Liver (tissue), 9 donors: ENCODE data around the gene PRM2. TPM values are rescaled to one million over a fixed set of nuclear protein-coding genes. Genes with fewer than 3 reads are reported as not detected.

ENCODE experiments used
- DNase-seq: peaks from one replicate; pipeline ENCODE4 v3.0.0-alpha.2; 2017; ENCODE audit warnings: low spot score
- H3K27ac ChIP-seq, 2 donors: one replicate each; pipeline ENCODE4 v1.7.0; 2013; ENCODE audit warnings: inconsistent platforms in 2 of 2, low read length in 2 of 2, control low read depth in 1 of 2, low read depth in 1 of 2, mild to moderate bottlenecking in 1 of 2
- H3K27me3 ChIP-seq, 4 donors: one replicate each; pipeline versions ENCODE4 v1.6.1 to v1.7.0; 2013; ENCODE audit warnings: low read length in 3 of 4, inconsistent platforms in 1 of 4, mild to moderate bottlenecking in 1 of 4, moderate library complexity in 1 of 4; ENCODE audit not compliant: control insufficient read depth in 4 of 4, insufficient read depth in 4 of 4
- H3K36me3 ChIP-seq, 4 donors: one replicate each; pipeline versions ENCODE4 v1.6.1 to v1.7.0; 2013; ENCODE audit warnings: low read length in 3 of 4, mild to moderate bottlenecking in 3 of 4, low read depth in 1 of 4, moderate library complexity in 1 of 4; ENCODE audit not compliant: control insufficient read depth in 4 of 4, insufficient read depth in 3 of 4
- H3K4me1 ChIP-seq, 4 donors: one replicate each; pipeline versions ENCODE4 v1.6.1 to v1.7.0; 2013; ENCODE audit warnings: low read length in 3 of 4, mild to moderate bottlenecking in 3 of 4, moderate library complexity in 1 of 4; ENCODE audit not compliant: control insufficient read depth in 4 of 4, insufficient read depth in 4 of 4
- H3K4me3 ChIP-seq, 3 donors: one replicate each; pipeline versions ENCODE4 v1.6.1 to v1.7.0; 2013; ENCODE audit warnings: low read length in 3 of 3, control low read depth in 1 of 3, low read depth in 1 of 3, mild to moderate bottlenecking in 1 of 3
- H3K9ac ChIP-seq, 2 donors: one replicate each; pipeline ENCODE4 v1.7.0; 2013; ENCODE audit warnings: low read length in 2 of 2, mild to moderate bottlenecking in 2 of 2, moderate library complexity in 2 of 2, control low read depth in 1 of 2, low read depth in 1 of 2
- H3K9me3 ChIP-seq, 4 donors: one replicate each; pipeline versions ENCODE4 v1.6.1 to v1.7.0; 2013; ENCODE audit warnings: low read length in 3 of 4; ENCODE audit not compliant: control insufficient read depth in 4 of 4
- EGR1 ChIP-seq, 2 donors: IDR thresholded peaks; 2 replicates each; pipeline ENCODE4 v1.6.1; 2016 to 2018; ENCODE audit warnings: antibody characterized with exemption in 2 of 2, low read depth in 2 of 2
- FOXA1 ChIP-seq: IDR thresholded peaks from 2 replicates; pipeline ENCODE4 v1.6.1; 2016; ENCODE audit warnings: antibody characterized with exemption
- FOXA2 ChIP-seq: IDR thresholded peaks from 2 replicates; pipeline ENCODE4 v1.6.1; 2016; ENCODE audit warnings: antibody characterized with exemption
- GABPA ChIP-seq, 2 donors: IDR thresholded peaks in 1 of 2; conservative IDR thresholded peaks in 1 of 2; 2 replicates each; pipeline ENCODE4 v1.6.1; 2016; ENCODE audit warnings: antibody characterized with exemption in 2 of 2, mild to moderate bottlenecking in 1 of 2, moderate library complexity in 1 of 2
- HNF4A ChIP-seq, 2 donors: conservative IDR thresholded peaks; 2 replicates each; pipeline ENCODE4 v1.6.1; 2016; ENCODE audit warnings: antibody characterized with exemption in 2 of 2, mild to moderate bottlenecking in 2 of 2
- HNF4G ChIP-seq: IDR thresholded peaks from 2 replicates; pipeline ENCODE4 v1.6.1; 2016; ENCODE audit warnings: antibody characterized with exemption
- JUND ChIP-seq, 2 donors: IDR thresholded peaks; 2 replicates each; pipeline ENCODE4 v1.6.1; 2016; ENCODE audit warnings: antibody characterized with exemption in 2 of 2
- NR2F2 ChIP-seq: IDR thresholded peaks from 2 replicates; pipeline ENCODE4 v1.6.1; 2016; ENCODE audit warnings: antibody characterized with exemption
- RAD21 ChIP-seq, 2 donors: IDR thresholded peaks; 2 replicates each; pipeline ENCODE4 v1.6.1; 2016; ENCODE audit warnings: antibody characterized with exemption in 2 of 2, mild to moderate bottlenecking in 2 of 2
- RXRA ChIP-seq, 2 donors: IDR thresholded peaks; 2 replicates each; pipeline ENCODE4 v1.6.1; 2017 to 2018; ENCODE audit warnings: antibody characterized with exemption in 2 of 2, mild to moderate bottlenecking in 1 of 2
- SP1 ChIP-seq: IDR thresholded peaks from 2 replicates; pipeline ENCODE4 v1.6.1; 2018; ENCODE audit warnings: antibody characterized with exemption, mild to moderate bottlenecking
- TAF1 ChIP-seq: conservative IDR thresholded peaks from 2 replicates; pipeline ENCODE4 v1.6.1; 2016; ENCODE audit warnings: antibody characterized with exemption, mild to moderate bottlenecking
- YY1 ChIP-seq: IDR thresholded peaks from 2 replicates; pipeline ENCODE4 v1.6.1; 2016; ENCODE audit warnings: antibody characterized with exemption, mild to moderate bottlenecking
- WGBS: extraction: QIAGEN DNeasy Blood & Tissue Kit; methylation state at CpG from one replicate; pipeline ENCODE4 v1.1.7; 2013; 5-methylcytosine and 5-hydroxymethylcytosine counted together
- polyA plus RNA-seq, 2 donors: library from polyadenylated mRNA; stranded (reverse) in 1 of 2; unstranded in 1 of 2; fragments of 200-250 nt in 1 of 2; fragments of >200 nt in 1 of 2; fragmentation: Nextera tagmentation in 1 of 2; extraction: Ambion mirVana in 1 of 2; gene quantifications; one replicate each; pipeline versions ENCODE4 v1.2.1 to v1.2.3, GENCODE V29; 2013 to 2015
- total RNA-seq, 2 donors: library from RNA; depleted of rRNA; stranded (reverse); fragments of >200 nt; gene quantifications; one replicate each; pipeline ENCODE4 v1.2.3, GENCODE V29; 2014
- TF ChIP-seq, protein P1 (sequence below): IDR thresholded peaks from 2 replicates; pipeline ENCODE4 v1.6.1; 2016; ENCODE audit warnings: antibody characterized with exemption
- TF ChIP-seq, protein P2 (sequence below): IDR thresholded peaks from 2 replicates; pipeline ENCODE4 v1.6.1; 2016; ENCODE audit warnings: antibody characterized with exemption, mild to moderate bottlenecking
- TF ChIP-seq, protein P3 (sequence below): fragments of 150-350 bp; IDR thresholded peaks from 2 replicates; pipeline ENCODE4 v1.5.1; 2017; ENCODE audit warnings: improper control_type of control experiment, low read depth, low read length; ENCODE audit not compliant: missing input control
- TF ChIP-seq, protein P4 (sequence below): IDR thresholded peaks from 2 replicates; pipeline ENCODE4 v1.6.1; 2016; ENCODE audit warnings: antibody characterized with exemption
- TF ChIP-seq, protein P5 (sequence below): IDR thresholded peaks from 2 replicates; pipeline ENCODE4 v1.6.1; 2016; ENCODE audit warnings: antibody characterized with exemption
- donor health status: healthy.
- donor health status: healthy.
- donor health status: healthy.
- donor health status: healthy.
- donor health status: healthy.

PRM2 gene
- total and polyA plus RNA-seq, 4 donors, result not detected

DNA sequence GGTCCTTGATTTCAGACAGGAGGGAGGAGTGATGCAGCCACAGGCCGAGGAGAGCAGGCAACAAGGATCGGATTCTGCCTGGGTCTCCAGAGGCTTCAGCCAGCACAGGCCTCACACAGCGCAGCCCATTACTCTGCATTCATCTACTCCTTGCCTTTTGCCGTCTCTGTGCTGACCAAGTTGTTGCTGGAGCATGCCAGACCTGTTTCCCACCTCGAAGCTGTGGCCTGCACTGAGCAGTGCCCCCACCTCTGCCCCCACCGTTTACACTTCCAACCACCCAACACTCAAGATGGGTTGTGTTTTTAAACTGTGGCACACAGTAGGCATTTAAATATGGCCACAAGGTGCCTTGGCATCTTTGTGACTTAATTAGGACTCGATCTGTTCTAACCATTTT is 1.3 kb downstream of the PRM2 start:
- H3K9ac ChIP-seq, result no peak overlapping the region
- TF ChIP-seq, protein P1, sequence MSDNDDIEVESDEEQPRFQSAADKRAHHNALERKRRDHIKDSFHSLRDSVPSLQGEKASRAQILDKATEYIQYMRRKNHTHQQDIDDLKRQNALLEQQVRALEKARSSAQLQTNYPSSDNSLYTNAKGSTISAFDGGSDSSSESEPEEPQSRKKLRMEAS, result no peak
- no peak for TF ChIP-seq FOXA1
- TF ChIP-seq GABPA (IDR thresholded peaks at IDR 0.05 in 1 of 2, conservative IDR thresholded peaks at IDR 0.05 in 1 of 2), result no peak
- TF ChIP-seq SP1, result no peak
- no peak for TF ChIP-seq TAF1
- TF ChIP-seq FOXA2, result no peak
- TF ChIP-seq YY1, result no peak
- no peak for TF ChIP-seq RAD21 (IDR thresholded peaks at IDR 0.05)
- TF ChIP-seq HNF4A (conservative IDR thresholded peaks at IDR 0.05), result no peak
- TF ChIP-seq NR2F2, result no peak
- TF ChIP-seq, protein P2, sequence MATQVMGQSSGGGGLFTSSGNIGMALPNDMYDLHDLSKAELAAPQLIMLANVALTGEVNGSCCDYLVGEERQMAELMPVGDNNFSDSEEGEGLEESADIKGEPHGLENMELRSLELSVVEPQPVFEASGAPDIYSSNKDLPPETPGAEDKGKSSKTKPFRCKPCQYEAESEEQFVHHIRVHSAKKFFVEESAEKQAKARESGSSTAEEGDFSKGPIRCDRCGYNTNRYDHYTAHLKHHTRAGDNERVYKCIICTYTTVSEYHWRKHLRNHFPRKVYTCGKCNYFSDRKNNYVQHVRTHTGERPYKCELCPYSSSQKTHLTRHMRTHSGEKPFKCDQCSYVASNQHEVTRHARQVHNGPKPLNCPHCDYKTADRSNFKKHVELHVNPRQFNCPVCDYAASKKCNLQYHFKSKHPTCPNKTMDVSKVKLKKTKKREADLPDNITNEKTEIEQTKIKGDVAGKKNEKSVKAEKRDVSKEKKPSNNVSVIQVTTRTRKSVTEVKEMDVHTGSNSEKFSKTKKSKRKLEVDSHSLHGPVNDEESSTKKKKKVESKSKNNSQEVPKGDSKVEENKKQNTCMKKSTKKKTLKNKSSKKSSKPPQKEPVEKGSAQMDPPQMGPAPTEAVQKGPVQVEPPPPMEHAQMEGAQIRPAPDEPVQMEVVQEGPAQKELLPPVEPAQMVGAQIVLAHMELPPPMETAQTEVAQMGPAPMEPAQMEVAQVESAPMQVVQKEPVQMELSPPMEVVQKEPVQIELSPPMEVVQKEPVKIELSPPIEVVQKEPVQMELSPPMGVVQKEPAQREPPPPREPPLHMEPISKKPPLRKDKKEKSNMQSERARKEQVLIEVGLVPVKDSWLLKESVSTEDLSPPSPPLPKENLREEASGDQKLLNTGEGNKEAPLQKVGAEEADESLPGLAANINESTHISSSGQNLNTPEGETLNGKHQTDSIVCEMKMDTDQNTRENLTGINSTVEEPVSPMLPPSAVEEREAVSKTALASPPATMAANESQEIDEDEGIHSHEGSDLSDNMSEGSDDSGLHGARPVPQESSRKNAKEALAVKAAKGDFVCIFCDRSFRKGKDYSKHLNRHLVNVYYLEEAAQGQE, result no peak
- TF ChIP-seq, protein P3, sequence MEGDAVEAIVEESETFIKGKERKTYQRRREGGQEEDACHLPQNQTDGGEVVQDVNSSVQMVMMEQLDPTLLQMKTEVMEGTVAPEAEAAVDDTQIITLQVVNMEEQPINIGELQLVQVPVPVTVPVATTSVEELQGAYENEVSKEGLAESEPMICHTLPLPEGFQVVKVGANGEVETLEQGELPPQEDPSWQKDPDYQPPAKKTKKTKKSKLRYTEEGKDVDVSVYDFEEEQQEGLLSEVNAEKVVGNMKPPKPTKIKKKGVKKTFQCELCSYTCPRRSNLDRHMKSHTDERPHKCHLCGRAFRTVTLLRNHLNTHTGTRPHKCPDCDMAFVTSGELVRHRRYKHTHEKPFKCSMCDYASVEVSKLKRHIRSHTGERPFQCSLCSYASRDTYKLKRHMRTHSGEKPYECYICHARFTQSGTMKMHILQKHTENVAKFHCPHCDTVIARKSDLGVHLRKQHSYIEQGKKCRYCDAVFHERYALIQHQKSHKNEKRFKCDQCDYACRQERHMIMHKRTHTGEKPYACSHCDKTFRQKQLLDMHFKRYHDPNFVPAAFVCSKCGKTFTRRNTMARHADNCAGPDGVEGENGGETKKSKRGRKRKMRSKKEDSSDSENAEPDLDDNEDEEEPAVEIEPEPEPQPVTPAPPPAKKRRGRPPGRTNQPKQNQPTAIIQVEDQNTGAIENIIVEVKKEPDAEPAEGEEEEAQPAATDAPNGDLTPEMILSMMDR, result no peak
- TF ChIP-seq, protein P4, sequence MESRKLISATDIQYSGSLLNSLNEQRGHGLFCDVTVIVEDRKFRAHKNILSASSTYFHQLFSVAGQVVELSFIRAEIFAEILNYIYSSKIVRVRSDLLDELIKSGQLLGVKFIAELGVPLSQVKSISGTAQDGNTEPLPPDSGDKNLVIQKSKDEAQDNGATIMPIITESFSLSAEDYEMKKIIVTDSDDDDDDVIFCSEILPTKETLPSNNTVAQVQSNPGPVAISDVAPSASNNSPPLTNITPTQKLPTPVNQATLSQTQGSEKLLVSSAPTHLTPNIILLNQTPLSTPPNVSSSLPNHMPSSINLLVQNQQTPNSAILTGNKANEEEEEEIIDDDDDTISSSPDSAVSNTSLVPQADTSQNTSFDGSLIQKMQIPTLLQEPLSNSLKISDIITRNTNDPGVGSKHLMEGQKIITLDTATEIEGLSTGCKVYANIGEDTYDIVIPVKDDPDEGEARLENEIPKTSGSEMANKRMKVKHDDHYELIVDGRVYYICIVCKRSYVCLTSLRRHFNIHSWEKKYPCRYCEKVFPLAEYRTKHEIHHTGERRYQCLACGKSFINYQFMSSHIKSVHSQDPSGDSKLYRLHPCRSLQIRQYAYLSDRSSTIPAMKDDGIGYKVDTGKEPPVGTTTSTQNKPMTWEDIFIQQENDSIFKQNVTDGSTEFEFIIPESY, result no peak
- TF ChIP-seq JUND (IDR thresholded peaks at IDR 0.05), result no peak
- TF ChIP-seq, protein P5, sequence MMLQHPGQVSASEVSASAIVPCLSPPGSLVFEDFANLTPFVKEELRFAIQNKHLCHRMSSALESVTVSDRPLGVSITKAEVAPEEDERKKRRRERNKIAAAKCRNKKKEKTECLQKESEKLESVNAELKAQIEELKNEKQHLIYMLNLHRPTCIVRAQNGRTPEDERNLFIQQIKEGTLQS, result no peak
- no peak for TF ChIP-seq EGR1 (IDR thresholded peaks at IDR 0.05; ENCODE audit: low read depth in 2 of 2)
- no peak for TF ChIP-seq HNF4G
- no peak for TF ChIP-seq RXRA (IDR thresholded peaks at IDR 0.05)
- no peak for DNase-seq
- no peak overlapping the region for H3K27ac ChIP-seq
- H3K4me3 ChIP-seq, result no peak overlapping the region
- H3K9me3 ChIP-seq, result no peaks in the 10 kb centered on the region
- H3K36me3 ChIP-seq, result no peaks in the 10 kb centered on the region
- WGBS, result 95% methylated on average over 7 of the region's 7 CpGs
- no peaks in the 10 kb centered on the region for H3K27me3 ChIP-seq
- peaks cover 2 to 10% (median 8%) of the 10 kb centered on the region in 4 donors for H3K4me1 ChIP-seq
